GM19372 (cell line): ENCODE data around the gene GOLGA8N.

ENCODE experiments used
- ATAC-seq: cut with Tn5 transposase; IDR thresholded peaks from one replicate; pipeline ENCODE4 v1.9.1; 2021; ENCODE audit warnings: mild to moderate bottlenecking, low read depth, moderate library complexity; ENCODE audit not compliant: unreplicated experiment

GOLGA8N gene

GRCh38 chr15:32649342-32649741 lies 56.1 kb downstream of the GOLGA8N start:
- no peak for ATAC-seq

DNA sequence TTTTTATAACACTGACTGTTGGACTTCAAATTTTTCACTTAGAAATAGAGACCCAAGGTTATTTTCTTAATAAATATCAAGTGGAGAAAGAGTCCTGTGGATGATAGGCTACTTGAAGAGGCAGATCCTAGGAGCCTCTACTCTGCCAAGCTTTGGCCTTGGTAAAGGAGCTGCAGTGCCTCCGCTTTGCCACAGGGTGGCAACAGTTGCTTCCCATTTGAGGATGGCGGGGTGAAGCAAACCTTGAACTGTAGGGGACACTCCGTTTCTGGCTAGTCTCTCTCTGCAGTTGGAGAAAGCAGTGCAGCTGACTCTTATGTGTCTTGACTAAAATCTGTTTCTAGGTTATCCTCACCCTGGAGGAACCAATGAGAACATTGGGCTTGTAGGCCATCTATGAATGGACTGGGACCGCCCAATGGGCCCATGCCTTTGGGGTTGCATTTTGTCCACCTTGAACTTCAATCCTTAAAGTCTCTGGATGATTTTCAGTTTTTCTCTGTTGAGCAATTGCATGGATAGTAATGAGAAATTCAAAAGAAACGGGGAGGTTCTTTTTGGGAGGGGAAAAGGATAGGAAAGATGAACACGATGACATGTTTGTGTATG lies 58.1 kb downstream of the GOLGA8N start:
- no peak for ATAC-seq

DNA sequence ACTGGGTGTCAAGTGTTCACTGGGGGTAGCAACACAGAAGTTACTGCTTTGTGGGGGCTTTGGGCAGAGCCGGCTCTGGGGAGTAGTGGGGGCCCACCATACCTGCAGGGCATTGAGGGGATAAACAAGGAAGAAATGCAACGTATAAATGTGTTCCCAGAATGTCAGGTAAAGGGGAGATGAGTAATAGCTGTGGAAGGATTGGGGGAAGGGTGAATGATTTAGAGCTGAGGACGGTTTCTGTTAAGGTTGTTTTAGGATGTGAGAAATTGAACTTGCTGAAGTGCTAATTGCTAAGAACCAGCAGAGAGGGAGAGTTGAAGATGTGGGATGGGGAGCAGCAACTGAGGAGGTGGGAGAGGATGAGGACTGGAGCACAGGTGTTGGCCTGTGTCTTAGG lies 58.9 kb downstream of the GOLGA8N start:
- ATAC-seq = no peak

DNA sequence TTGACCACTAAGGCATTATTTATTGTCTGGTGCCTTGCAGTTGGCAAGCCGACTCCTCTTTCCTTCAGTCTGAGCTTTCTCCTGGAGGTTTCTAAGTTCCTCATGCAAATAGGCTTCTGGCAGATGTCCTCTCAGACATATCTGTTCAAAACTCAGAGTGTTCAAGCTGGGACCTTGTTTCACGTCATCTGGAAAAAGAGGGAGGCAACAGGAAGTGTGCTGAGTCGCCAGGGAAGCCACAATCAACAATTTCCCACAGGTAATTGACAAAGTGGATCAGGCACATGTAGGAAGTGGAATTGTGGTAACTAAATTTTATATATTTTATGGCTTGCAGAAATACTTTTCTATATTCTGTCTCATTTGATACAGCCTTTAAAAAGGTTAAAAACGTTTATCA lies 62.8 kb downstream of the GOLGA8N start:
- no peak for ATAC-seq

DNA sequence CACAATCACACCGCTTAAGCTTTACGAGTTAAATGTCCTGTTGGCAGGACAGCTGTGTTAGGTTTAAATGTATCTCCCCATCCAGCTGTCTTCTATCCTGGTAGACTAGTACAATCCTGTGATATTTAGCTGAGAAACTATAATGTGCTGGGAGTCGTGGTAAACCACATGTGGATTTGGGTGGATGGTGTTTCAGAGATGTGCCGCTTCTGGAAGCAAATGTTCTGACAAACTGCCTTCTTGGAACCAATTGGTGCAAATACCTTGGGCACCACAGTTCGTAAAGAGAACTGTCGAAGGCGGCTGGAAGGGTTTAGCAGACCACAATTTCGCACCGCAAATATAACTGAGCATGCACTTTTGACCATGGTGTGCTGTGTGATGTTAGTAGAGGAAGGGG lies 63.2 kb downstream of the GOLGA8N start:
- no peak for ATAC-seq
